ENCODE data around the gene UFC1. TPM values are rescaled to one million over a fixed set of nuclear protein-coding genes. Genes with fewer than 3 reads are reported as not detected.
A peak's percentile ranks its signal among the peaks of the same experiment; 100 is the strongest.

The UFC1 gene
- total RNA-seq, 1 donor from 2014 or later: 76.4 TPM

DNA sequence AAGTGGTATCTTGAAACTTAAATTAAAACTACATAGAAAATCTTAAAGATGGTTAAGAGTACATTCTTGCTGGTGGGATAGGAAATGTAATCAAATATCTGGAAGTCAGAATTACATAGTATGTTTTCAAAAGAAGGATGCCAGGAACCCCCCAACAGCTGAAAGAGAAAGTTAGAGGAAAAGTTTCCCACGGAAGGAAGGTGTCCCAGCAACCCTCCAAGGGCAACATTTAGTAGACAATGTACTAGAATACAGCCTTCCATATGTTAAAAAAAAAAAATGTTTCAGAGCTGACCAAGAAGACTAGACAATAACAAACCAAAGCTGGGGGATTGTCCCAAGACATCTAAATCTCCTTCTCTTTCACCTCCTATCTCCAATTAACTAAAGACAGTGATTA, 23.5 kb upstream of the UFC1 start:
- H3K27me3 ChIP-seq (ENCODE audit: low read depth): no peaks in the 10 kb centered on the region
- H3K9me3 ChIP-seq (replicated peaks): no peaks in the 10 kb centered on the region
- no peak for DNase-seq
- peak overlapping the region; percentile 97 for H3K27ac ChIP-seq (replicated peaks)
- H3K4me3 ChIP-seq: peak overlapping the region; percentile 5
- intact Hi-C loops (cut with micrococcal nuclease): no loop called here
- H3K4me1 ChIP-seq: peaks cover 70% of the 10 kb centered on the region
- H3K36me3 ChIP-seq: peaks cover 39% of the 10 kb centered on the region
- TF ChIP-seq, protein P1, sequence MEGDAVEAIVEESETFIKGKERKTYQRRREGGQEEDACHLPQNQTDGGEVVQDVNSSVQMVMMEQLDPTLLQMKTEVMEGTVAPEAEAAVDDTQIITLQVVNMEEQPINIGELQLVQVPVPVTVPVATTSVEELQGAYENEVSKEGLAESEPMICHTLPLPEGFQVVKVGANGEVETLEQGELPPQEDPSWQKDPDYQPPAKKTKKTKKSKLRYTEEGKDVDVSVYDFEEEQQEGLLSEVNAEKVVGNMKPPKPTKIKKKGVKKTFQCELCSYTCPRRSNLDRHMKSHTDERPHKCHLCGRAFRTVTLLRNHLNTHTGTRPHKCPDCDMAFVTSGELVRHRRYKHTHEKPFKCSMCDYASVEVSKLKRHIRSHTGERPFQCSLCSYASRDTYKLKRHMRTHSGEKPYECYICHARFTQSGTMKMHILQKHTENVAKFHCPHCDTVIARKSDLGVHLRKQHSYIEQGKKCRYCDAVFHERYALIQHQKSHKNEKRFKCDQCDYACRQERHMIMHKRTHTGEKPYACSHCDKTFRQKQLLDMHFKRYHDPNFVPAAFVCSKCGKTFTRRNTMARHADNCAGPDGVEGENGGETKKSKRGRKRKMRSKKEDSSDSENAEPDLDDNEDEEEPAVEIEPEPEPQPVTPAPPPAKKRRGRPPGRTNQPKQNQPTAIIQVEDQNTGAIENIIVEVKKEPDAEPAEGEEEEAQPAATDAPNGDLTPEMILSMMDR (IDR thresholded peaks at IDR 0.05; ENCODE audit: borderline replicate concordance): no peak

- intact Hi-C loops (cut with micrococcal nuclease): no loop called here
- peaks cover 70% of the 10 kb centered on the region for H3K4me1 ChIP-seq
- no peaks in the 10 kb centered on the region for H3K27me3 ChIP-seq (ENCODE audit: low read depth)
- DNase-seq: no peak
- no peaks in the 10 kb centered on the region for H3K9me3 ChIP-seq (replicated peaks)
- peak overlapping the region; percentile 97 for H3K27ac ChIP-seq (replicated peaks)
- TF ChIP-seq, protein P1 (IDR thresholded peaks at IDR 0.05; ENCODE audit: borderline replicate concordance): no peak
- H3K36me3 ChIP-seq: peaks cover 24% of the 10 kb centered on the region
- H3K4me3 ChIP-seq: peak overlapping the region; percentile 80
These were observed 22.0 kb upstream of the UFC1 start for GRCh38 chr1:161131523-161132409.

DNA sequence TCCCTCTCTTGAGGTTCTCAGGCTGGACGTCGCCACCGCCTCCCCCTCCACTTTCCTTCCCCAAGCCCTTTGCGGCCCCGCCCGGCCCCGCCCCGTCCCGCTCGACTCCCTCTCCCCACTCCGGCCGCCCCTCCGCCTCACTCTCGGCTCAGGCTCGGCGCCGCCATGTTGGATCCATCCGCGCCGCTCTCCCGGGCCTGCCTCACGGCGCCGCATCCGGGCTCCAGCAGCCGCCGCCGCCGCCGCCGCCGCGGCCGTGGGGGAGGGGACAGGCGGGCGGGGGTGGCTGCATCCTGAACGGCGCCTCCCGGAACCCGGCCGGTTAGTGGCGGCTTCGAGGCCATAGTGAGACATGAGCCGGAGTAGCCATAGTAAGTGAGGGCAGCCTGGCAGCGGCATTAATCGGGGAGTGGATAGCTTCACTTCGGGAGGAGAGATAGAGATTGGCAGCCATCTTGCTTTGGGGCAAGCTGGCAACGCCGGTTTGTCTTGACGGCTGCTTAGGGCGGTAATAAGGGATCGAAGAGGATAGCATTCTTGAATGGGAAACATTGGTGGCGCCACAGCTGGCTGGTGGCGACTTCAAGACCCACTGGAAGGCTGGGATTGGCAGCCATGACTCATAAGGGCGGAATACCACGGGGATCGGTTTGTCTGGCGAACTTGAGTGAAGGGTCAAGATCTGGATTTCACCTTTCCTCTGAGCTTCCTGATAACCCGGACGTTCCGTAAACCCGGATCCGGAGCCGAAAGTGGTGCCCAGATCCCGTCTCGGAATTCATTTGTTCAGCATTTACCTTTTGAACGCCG, 21.2 kb upstream of the UFC1 start, which contains the start of gene DEDD:
DEDD (minus strand) TSS at position 258 of the 810 bp plus-strand sequence. CDS start 8,205 bp downstream, outside the sequence.
- peak; percentile 93 for DNase-seq
- TF ChIP-seq, protein P1 (IDR thresholded peaks at IDR 0.05; ENCODE audit: borderline replicate concordance): no peak
- peak within 1 kb of the TSS; percentile 97 for H3K27ac ChIP-seq (replicated peaks)
- peaks cover 16% of the 10 kb centered on the region for H3K36me3 ChIP-seq
- H3K4me1 ChIP-seq: peaks cover 71% of the 10 kb centered on the region
- H3K27me3 ChIP-seq (ENCODE audit: low read depth): no peaks in the 10 kb centered on the region
- H3K9me3 ChIP-seq (replicated peaks): no peaks in the 10 kb centered on the region
- intact Hi-C loops (cut with micrococcal nuclease): no loop called here
- H3K4me3 ChIP-seq: peak within 1 kb of the TSS; percentile 80

- peak overlapping the region; percentile 97 for H3K27ac ChIP-seq (replicated peaks)
- intact Hi-C loops (cut with micrococcal nuclease): no loop called here
- peaks cover 71% of the 10 kb centered on the region for H3K4me1 ChIP-seq
These were observed 20.5 kb upstream of the UFC1 start for GRCh38 chr1:161133220-161133740.

GRCh38 chr1:161137881-161138280, 15.9 kb upstream of the UFC1 start:
- peak overlapping the region; percentile 45 for H3K27ac ChIP-seq (replicated peaks)
- H3K27me3 ChIP-seq (ENCODE audit: low read depth): no peaks in the 10 kb centered on the region
- H3K9me3 ChIP-seq (replicated peaks): no peaks in the 10 kb centered on the region
- no peak for DNase-seq
- H3K4me3 ChIP-seq: no peak overlapping the region
- TF ChIP-seq, protein P1 (IDR thresholded peaks at IDR 0.05; ENCODE audit: borderline replicate concordance): no peak
- peaks cover 38% of the 10 kb centered on the region for H3K4me1 ChIP-seq
- no peaks in the 10 kb centered on the region for H3K36me3 ChIP-seq
- intact Hi-C loops (cut with micrococcal nuclease): no loop called here

More at GRCh38 chr1:161133220-161133740, 20.5 kb upstream of the UFC1 start:
- DNase-seq: no peak
- H3K9me3 ChIP-seq (replicated peaks): no peaks in the 10 kb centered on the region
- peaks cover 9% of the 10 kb centered on the region for H3K36me3 ChIP-seq
- peak overlapping the region; percentile 80 for H3K4me3 ChIP-seq
- TF ChIP-seq, protein P1 (IDR thresholded peaks at IDR 0.05; ENCODE audit: borderline replicate concordance): no peak
- H3K27me3 ChIP-seq (ENCODE audit: low read depth): no peaks in the 10 kb centered on the region

All from left ventricle myocardium inferior (tissue), 1 donor.